HepG2 (cell line): ENCODE measurements around the gene SCEL. TPM values are rescaled to one million over a fixed set of nuclear protein-coding genes. Genes with fewer than 3 reads are reported as not detected.

Experiments
- ATAC-seq: fragments of 200-7000 bp; cut with Tn5 transposase; 3 replicates; pipeline ENCODE4 v1.9.1; 2020; ENCODE audit warnings: mild to moderate bottlenecking, moderate library complexity
- BruUV-seq: library from RNA; stranded (reverse); fragments of 400-500 nt; replicated peaks from 2 replicates; lab custom pipeline; 2021; lab: Mats Ljungman, UMichigan
- CTCF ChIA-PET: fragments of 300-600 bp; formaldehyde crosslinking; extraction: SDS; loops from one replicate; lab custom pipeline; 2021; ENCODE audit warnings: low total read pairs, inconsistent platforms, low intra/inter-chr PET ratio; lab: Yijun Ruan, JAX
- POLR2A ChIA-PET: fragments of 350-600 bp; sonication (Branson Sonifier 250); formaldehyde crosslinking; loops from one replicate; lab custom pipeline; 2020; ENCODE audit warnings: antibody characterized with exemption, inconsistent platforms; lab: Yijun Ruan, JAX
- DNase-seq: peaks from one replicate; pipeline ENCODE4 v3.0.0-alpha.2; 2015; ENCODE audit warnings: low spot score
- FAIRE-seq: peaks from 3 replicates; lab custom pipeline; 2011; peaks lifted over from hg19 to GRCh38; lab: Jason Lieb, UNC
- H2AFZ ChIP-seq: one replicate; pipeline ENCODE4 v1.6.1; 2011; ENCODE audit warnings: low read length, inconsistent platforms
- H3K27ac ChIP-seq: fragments of 300-600 bp; 3 replicates; pipeline ENCODE4 v1.8.0; 2011; ENCODE audit warnings: mixed run types, mild to moderate bottlenecking, mixed read lengths, low read length, inconsistent platforms; ENCODE audit not compliant: insufficient read depth; ENCODE audit errors: extremely low read length
- H3K27me3 ChIP-seq, 2 experiments: fragments of 200-600 bp in 1 of 2; 2 replicates in 1 of 2; 3 replicates in 1 of 2; pipeline versions ENCODE4 v1.6.0 to v1.8.0; 2011; ENCODE audit warnings: low read length in 2 of 2, mild to moderate bottlenecking in 2 of 2, moderate library complexity in 2 of 2, inconsistent platforms in 1 of 2; ENCODE audit not compliant: insufficient read depth in 2 of 2, control insufficient read depth in 1 of 2
- H3K36me3 ChIP-seq, 2 experiments: fragments of 200-600 bp in 1 of 2; replicated peaks in 1 of 2; 2 replicates in 1 of 2; 3 replicates in 1 of 2; pipeline versions ENCODE4 v1.5.1 to v1.8.0; 2011; ENCODE audit warnings: low read length in 2 of 2, inconsistent platforms in 1 of 2; ENCODE audit not compliant: insufficient read depth in 2 of 2, control insufficient read depth in 1 of 2
- H3K4me1 ChIP-seq: 2 replicates; pipeline ENCODE4 v1.5.1; 2012; ENCODE audit warnings: low read length, inconsistent platforms; ENCODE audit not compliant: insufficient read depth
- H3K4me2 ChIP-seq: 2 replicates; pipeline ENCODE4 v1.6.0; 2011; ENCODE audit warnings: low read depth, low read length, inconsistent platforms
- H3K4me3 ChIP-seq, 3 experiments: fragments of 200-600 bp in 1 of 3; sonication (generic), shearing (Covaris generic) in 1 of 3; replicated peaks in 1 of 3; 2 replicates each; pipeline ENCODE4 v1.5.1; 2011 to 2016; ENCODE audit warnings: low read length in 3 of 3, inconsistent platforms in 2 of 3, low read depth in 2 of 3, mild to moderate bottlenecking in 2 of 3, control low read depth in 1 of 3, mixed read lengths in 1 of 3; ENCODE audit not compliant: insufficient read depth in 1 of 3
- H3K79me2 ChIP-seq: one replicate; pipeline ENCODE4 v1.6.1; 2011; ENCODE audit warnings: low read length, inconsistent platforms; ENCODE audit not compliant: insufficient read depth
- H3K9ac ChIP-seq: 2 replicates; pipeline ENCODE4 v1.6.0; 2011; ENCODE audit warnings: mild to moderate bottlenecking, low read depth, low read length, inconsistent platforms; ENCODE audit not compliant: insufficient read depth
- H3K9me3 ChIP-seq: 2 replicates; pipeline ENCODE4 v1.5.1; 2012; ENCODE audit warnings: mild to moderate bottlenecking, low read length
- H4K20me1 ChIP-seq: 2 replicates; pipeline ENCODE4 v1.6.0; 2011; ENCODE audit warnings: inconsistent platforms, mild to moderate bottlenecking, low read length, moderate library complexity; ENCODE audit not compliant: insufficient read depth
- RXRA ChIP-seq: sonication (generic); formaldehyde crosslinking; IDR thresholded peaks from 2 replicates; pipeline ENCODE4 v1.5.1; 2020; ENCODE audit warnings: missing genetic modification reagents
- ZNF121 ChIP-seq: sonication (generic); formaldehyde crosslinking; IDR thresholded peaks from 2 replicates; pipeline ENCODE4 v1.5.0; 2020; ENCODE audit warnings: mild to moderate bottlenecking, missing genetic modification reagents
- ZNF333 ChIP-seq: sonication (generic); formaldehyde crosslinking; IDR thresholded peaks from 2 replicates; pipeline ENCODE4 v1.4.0; 2020; ENCODE audit warnings: mild to moderate bottlenecking, missing genetic modification reagents, borderline replicate concordance
- ZNF660 ChIP-seq: sonication (generic); formaldehyde crosslinking; IDR thresholded peaks from 2 replicates; pipeline ENCODE4 v1.5.1; 2020; ENCODE audit warnings: mild to moderate bottlenecking, low read depth, missing genetic modification reagents, borderline replicate concordance
- WGBS: methylation state at CpG from one replicate; pipeline ENCODE4 v1.1.6; 2017; ENCODE audit warnings: low lambda C conversion rate; 5-methylcytosine and 5-hydroxymethylcytosine counted together
- in situ Hi-C: cut with HindIII; loops from 2 replicates; pipeline ENCODE4 v1.10.0; 2017; ENCODE audit warnings: low pct_unique_long_range_greater_than_20kb; ENCODE audit not compliant: extremely low pct_ligation_motif_present
- intact Hi-C: fragments of 100-400 bp; cut with micrococcal nuclease; formaldehyde crosslinking; loops from one replicate; pipeline ENCODE4 v1.10.0; 2022; ENCODE audit not compliant: unreplicated experiment
- polyA plus RNA-seq, 8 experiments: library from polyadenylated mRNA; depleted of rRNA in 3 of 8; stranded (reverse) in 7 of 8; unstranded in 1 of 8; fragments of >200 nt; fragmentation: Illumina TruSeq in 4 of 8; extraction: Trizol in 4 of 8; gene quantifications; 2 replicates each; pipeline versions ENCODE4 v1.2.1 to v1.2.3, GENCODE V29; 2011 to 2016; ENCODE audit warnings: low read depth in 4 of 8, missing spikeins in 1 of 8, mixed read lengths in 1 of 8; ENCODE audit not compliant: insufficient read depth in 1 of 8
- total RNA-seq, 5 experiments: library from RNA; depleted of rRNA; stranded (reverse); fragments of >200 nt; fragmentation: Illumina TruSeq; extraction: Trizol; gene quantifications; 2 replicates each; pipeline ENCODE4 v1.2.3, GENCODE V29; 2016; ENCODE audit warnings: low read depth in 1 of 5
- TF ChIP-seq, protein P1 (sequence below): sonication (generic); formaldehyde crosslinking; IDR thresholded peaks from 2 replicates; pipeline ENCODE4 v1.5.1; 2020; ENCODE audit warnings: mild to moderate bottlenecking, missing genetic modification reagents, moderate library complexity
- TF ChIP-seq, protein P2 (sequence below): sonication (generic); formaldehyde crosslinking; conservative IDR thresholded peaks from 2 replicates; pipeline ENCODE4 v1.8.1; 2023; ENCODE audit warnings: missing genetic modification reagents

SCEL gene
- total and polyA plus RNA-seq, 2 of the 13 experiments (the other 11 are each of a cell fraction or from before 2014, with no cell fraction given): not detected

DNA sequence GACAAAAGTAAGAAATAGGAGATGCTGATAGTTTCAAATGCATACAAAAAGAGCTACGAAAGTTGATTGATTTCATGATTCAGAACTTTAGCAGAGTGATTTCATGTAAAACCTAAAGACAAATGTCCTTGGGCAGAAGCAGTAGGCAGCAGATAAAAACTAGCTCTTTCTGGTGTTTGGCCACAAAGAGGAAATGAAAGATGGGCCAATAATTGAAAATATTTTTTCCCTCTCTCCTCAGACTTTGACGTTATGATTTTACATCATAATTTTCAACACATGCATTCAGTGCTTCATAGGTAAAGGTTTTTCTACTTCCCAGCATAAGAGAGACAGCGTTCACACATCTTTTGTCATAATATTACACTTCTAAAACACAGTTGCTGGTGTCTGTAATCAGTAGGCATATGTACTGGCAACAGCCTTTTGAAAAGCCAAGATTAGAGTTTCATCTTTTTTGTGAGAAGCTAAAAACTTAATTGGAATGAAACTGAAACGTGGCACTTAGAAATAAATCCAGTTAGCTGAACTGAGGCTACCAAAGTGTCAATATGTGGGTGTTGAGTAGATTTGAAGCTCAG is 9.3 kb downstream of the SCEL start (continued):
- TF ChIP-seq, protein P1, sequence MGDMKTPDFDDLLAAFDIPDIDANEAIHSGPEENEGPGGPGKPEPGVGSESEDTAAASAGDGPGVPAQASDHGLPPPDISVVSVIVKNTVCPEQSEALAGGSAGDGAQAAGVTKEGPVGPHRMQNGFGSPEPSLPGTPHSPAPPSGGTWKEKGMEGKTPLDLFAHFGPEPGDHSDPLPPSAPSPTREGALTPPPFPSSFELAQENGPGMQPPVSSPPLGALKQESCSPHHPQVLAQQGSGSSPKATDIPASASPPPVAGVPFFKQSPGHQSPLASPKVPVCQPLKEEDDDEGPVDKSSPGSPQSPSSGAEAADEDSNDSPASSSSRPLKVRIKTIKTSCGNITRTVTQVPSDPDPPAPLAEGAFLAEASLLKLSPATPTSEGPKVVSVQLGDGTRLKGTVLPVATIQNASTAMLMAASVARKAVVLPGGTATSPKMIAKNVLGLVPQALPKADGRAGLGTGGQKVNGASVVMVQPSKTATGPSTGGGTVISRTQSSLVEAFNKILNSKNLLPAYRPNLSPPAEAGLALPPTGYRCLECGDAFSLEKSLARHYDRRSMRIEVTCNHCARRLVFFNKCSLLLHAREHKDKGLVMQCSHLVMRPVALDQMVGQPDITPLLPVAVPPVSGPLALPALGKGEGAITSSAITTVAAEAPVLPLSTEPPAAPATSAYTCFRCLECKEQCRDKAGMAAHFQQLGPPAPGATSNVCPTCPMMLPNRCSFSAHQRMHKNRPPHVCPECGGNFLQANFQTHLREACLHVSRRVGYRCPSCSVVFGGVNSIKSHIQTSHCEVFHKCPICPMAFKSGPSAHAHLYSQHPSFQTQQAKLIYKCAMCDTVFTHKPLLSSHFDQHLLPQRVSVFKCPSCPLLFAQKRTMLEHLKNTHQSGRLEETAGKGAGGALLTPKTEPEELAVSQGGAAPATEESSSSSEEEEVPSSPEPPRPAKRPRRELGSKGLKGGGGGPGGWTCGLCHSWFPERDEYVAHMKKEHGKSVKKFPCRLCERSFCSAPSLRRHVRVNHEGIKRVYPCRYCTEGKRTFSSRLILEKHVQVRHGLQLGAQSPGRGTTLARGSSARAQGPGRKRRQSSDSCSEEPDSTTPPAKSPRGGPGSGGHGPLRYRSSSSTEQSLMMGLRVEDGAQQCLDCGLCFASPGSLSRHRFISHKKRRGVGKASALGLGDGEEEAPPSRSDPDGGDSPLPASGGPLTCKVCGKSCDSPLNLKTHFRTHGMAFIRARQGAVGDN (CRISPR knock-in tag): no peak
- TF ChIP-seq ZNF333: no peak
- TF ChIP-seq, all 625 proteins: peak for 0

DNA sequence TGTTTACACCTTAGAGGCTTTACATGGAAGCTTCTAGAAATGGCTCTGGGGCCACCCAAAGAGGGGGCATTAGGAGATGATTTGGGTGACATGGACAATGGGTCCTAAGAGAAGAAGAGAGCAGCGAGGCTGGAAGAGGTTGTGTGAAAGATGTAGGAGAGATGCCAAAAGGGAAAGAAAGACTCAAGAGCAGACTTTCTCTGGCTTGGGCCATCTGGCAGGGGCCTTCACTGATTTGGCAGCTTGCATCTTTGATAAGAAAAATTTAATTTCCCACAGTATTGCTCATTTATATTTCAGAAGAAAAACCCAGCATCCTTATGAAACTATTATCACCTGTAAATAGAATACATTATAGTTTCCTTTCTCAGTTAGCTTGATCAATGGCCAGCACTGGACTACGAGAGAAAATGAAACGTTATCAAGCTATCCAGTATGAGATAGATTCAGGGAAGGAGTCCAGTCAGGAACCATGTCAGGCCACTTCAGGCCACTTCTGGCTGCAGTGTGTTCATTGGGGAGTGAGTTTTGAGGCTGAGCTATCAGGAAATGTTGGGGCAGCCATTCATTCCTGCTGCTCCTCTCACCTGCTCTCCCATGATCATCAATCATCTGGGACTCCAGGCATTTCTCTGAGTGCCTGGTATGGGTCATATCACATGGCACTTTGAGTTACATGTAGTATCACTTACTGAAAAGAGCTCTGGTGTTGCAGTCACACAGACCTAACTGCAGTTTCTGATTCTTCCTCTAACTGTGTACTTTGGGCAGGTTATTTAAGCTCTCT is 10.3 kb downstream of the SCEL start:
- 0% methylated on average over 3 of the region's 3 CpGs for WGBS
- H3K4me1 ChIP-seq: no peaks in the 10 kb centered on the region
- intact Hi-C loops (no loop called here), in situ Hi-C loops (no loop called here)
- H2AFZ ChIP-seq: no peak overlapping the region
- no peak overlapping the region for H3K27ac ChIP-seq
- FAIRE-seq (no peak), DNase-seq (no peak), ATAC-seq (no peak)
- H3K27me3 ChIP-seq: no peaks in the 10 kb centered on the region
- no peaks in the 10 kb centered on the region for H3K9me3 ChIP-seq
- no peaks in the 10 kb centered on the region for H3K36me3 ChIP-seq
- no peak for TF ChIP-seq ZNF660 (CRISPR knock-in tag)
- TF ChIP-seq ZNF121 (CRISPR knock-in tag): no peak
- TF ChIP-seq, protein P2, sequence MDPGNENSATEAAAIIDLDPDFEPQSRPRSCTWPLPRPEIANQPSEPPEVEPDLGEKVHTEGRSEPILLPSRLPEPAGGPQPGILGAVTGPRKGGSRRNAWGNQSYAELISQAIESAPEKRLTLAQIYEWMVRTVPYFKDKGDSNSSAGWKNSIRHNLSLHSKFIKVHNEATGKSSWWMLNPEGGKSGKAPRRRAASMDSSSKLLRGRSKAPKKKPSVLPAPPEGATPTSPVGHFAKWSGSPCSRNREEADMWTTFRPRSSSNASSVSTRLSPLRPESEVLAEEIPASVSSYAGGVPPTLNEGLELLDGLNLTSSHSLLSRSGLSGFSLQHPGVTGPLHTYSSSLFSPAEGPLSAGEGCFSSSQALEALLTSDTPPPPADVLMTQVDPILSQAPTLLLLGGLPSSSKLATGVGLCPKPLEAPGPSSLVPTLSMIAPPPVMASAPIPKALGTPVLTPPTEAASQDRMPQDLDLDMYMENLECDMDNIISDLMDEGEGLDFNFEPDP (CRISPR knock-in tag): no peak
- TF ChIP-seq RXRA: no peak
- H3K4me2 ChIP-seq: no peak overlapping the region
- H4K20me1 ChIP-seq: no peaks in the 10 kb centered on the region
- BruUV-seq: no TSS peak
- no peak overlapping the region for H3K4me3 ChIP-seq
- ChIA-PET CTCF (no interaction called here), POLR2A (no interaction called here)
- H3K79me2 ChIP-seq: no peaks in the 10 kb centered on the region
- no peak overlapping the region for H3K9ac ChIP-seq
